ENCODE data around the gene ZNF611. TPM values are rescaled to one million over a fixed set of nuclear protein-coding genes. Genes with fewer than 3 reads are reported as not detected.
"Not testable (repeated sequence)": the region's sequence is repeated elsewhere in the genome, so short reads cannot be mapped to it uniquely, and the experiment has no call there.

ZNF611 gene
- total RNA-seq, 1 experiment from 2014 or later: 16.6 TPM

GRCh38 chr19:52741951-52742485 lies 7.2 kb upstream of the ZNF611 start:
- intact Hi-C loops (cut with micrococcal nuclease; ENCODE audit: unreplicated experiment) (no loop called here), in situ Hi-C loops (cut with HindIII; ENCODE audit: low pct_unique_long_range_greater_than_20kb, low sequenced_read_pairs) (no loop called here)
- Histone ChIP-seq H3K27ac (ENCODE audit: low read length) (no peak overlapping the region), H3K36me3 (ENCODE audit: control insufficient read depth, insufficient read depth, low read length) (no peaks in the 10 kb centered on the region), H3K4me3 (ENCODE audit: low read depth in 2 of 2, low read length in 2 of 2) (no peak overlapping the region), H3K4me1 (ENCODE audit: control insufficient read depth, insufficient read depth, low read length) (no peaks in the 10 kb centered on the region), H3K27me3 (ENCODE audit: control insufficient read depth, insufficient read depth, low read length) (no peaks in the 10 kb centered on the region), H3K9me3 (ENCODE audit: control insufficient read depth, insufficient read depth, low read depth, low read length) (no peaks in the 10 kb centered on the region)
- POLR2A ChIA-PET: no interaction called here
- CTCF ChIA-PET: no interaction called here
- BruUV-seq (replicated peaks): no TSS peak
- DNase-seq (ENCODE audit: low read depth, low spot score): no peak
- no peak for TF ChIP-seq SIN3A (IDR thresholded peaks at IDR 0.05; ENCODE audit: borderline replicate concordance, insufficient read depth, low read depth, low read length)
- TF ChIP-seq POLR2AphosphoS5 (IDR thresholded peaks at IDR 0.05; ENCODE audit: low read depth, low read length): no peak
- no peak for TF ChIP-seq CTCF (IDR thresholded peaks at IDR 0.05)
- TF ChIP-seq REST (IDR thresholded peaks at IDR 0.05; ENCODE audit: insufficient read depth in 1 of 2, low read depth in 2 of 2, low read length in 1 of 2): no peak
- no peak for TF ChIP-seq TCF7L2 (IDR thresholded peaks at IDR 0.05; ENCODE audit: low read depth, low read length)
- no peak for ATAC-seq

GRCh38 chr19:52741371-52741770 lies 6.5 kb upstream of the ZNF611 start:
- CTCF ChIA-PET; H3K4me1 ChIP-seq (ENCODE audit: control insufficient read depth, insufficient read depth, low read length); H3K27me3 ChIP-seq (ENCODE audit: control insufficient read depth, insufficient read depth, low read length); H3K27ac ChIP-seq (ENCODE audit: low read length); H3K4me3 ChIP-seq (ENCODE audit: low read depth in 2 of 2, low read length in 2 of 2); in situ Hi-C loops (cut with HindIII; ENCODE audit: low pct_unique_long_range_greater_than_20kb, low sequenced_read_pairs); H3K9me3 ChIP-seq (ENCODE audit: control insufficient read depth, insufficient read depth, low read depth, low read length); BruUV-seq (replicated peaks); ATAC-seq; POLR2A ChIA-PET; H3K36me3 ChIP-seq (ENCODE audit: control insufficient read depth, insufficient read depth, low read length); DNase-seq (ENCODE audit: low read depth, low spot score); intact Hi-C loops (cut with micrococcal nuclease; ENCODE audit: unreplicated experiment): not testable (repeated sequence)

- BruUV-seq (replicated peaks): no TSS peak
- POLR2A ChIA-PET: no interaction called here
- TF ChIP-seq POLR2AphosphoS5 (IDR thresholded peaks at IDR 0.05; ENCODE audit: low read depth, low read length) (no peak), TCF7L2 (IDR thresholded peaks at IDR 0.05; ENCODE audit: low read depth, low read length) (no peak), SIN3A (IDR thresholded peaks at IDR 0.05; ENCODE audit: borderline replicate concordance, insufficient read depth, low read depth, low read length) (no peak), CTCF (IDR thresholded peaks at IDR 0.05) (no peak), REST (IDR thresholded peaks at IDR 0.05; ENCODE audit: insufficient read depth in 1 of 2, low read depth in 2 of 2, low read length in 1 of 2) (no peak)
- DNase-seq (ENCODE audit: low read depth, low spot score): no peak
- ATAC-seq: no peak
- intact Hi-C loops (cut with micrococcal nuclease; ENCODE audit: unreplicated experiment) (no loop called here), in situ Hi-C loops (cut with HindIII; ENCODE audit: low pct_unique_long_range_greater_than_20kb, low sequenced_read_pairs) (no loop called here)
- CTCF ChIA-PET: no interaction called here
- Histone ChIP-seq H3K27ac (ENCODE audit: low read length) (no peak overlapping the region), H3K4me3 (ENCODE audit: low read depth in 2 of 2, low read length in 2 of 2) (no peak overlapping the region), H3K4me1 (ENCODE audit: control insufficient read depth, insufficient read depth, low read length) (no peaks in the 10 kb centered on the region; the same call in 1 of the 2 replicates), H3K36me3 (ENCODE audit: control insufficient read depth, insufficient read depth, low read length) (no peaks in the 10 kb centered on the region), H3K27me3 (ENCODE audit: control insufficient read depth, insufficient read depth, low read length) (no peaks in the 10 kb centered on the region), H3K9me3 (ENCODE audit: control insufficient read depth, insufficient read depth, low read depth, low read length) (no peaks in the 10 kb centered on the region)
Measured at GRCh38 chr19:52739576-52739975, 4.7 kb upstream of the ZNF611 start.
